Mesendoderm (in vitro differentiated cells): ENCODE measurements around the gene FBXO40. TPM values are rescaled to one million over a fixed set of nuclear protein-coding genes. Genes with fewer than 3 reads are reported as not detected.

Experiments
- DNase-seq: peaks from one replicate; pipeline ENCODE4 v3.0.0; 2013
- H2AK5ac ChIP-seq: 2 replicates; pipeline ENCODE4 v1.6.1; 2013; ENCODE audit warnings: low read length, inconsistent platforms
- H2BK120ac ChIP-seq: 2 replicates; pipeline ENCODE4 v1.6.1; 2013; ENCODE audit warnings: low read depth, mild to moderate bottlenecking, low read length, moderate library complexity, mixed read lengths
- H2BK15ac ChIP-seq: replicated peaks from 2 replicates; pipeline ENCODE4 v1.6.1; 2013; ENCODE audit warnings: low read depth, mild to moderate bottlenecking, moderate library complexity
- H2BK5ac ChIP-seq: 2 replicates; pipeline ENCODE4 v1.6.1; 2013; ENCODE audit warnings: low read length, inconsistent platforms
- H3K18ac ChIP-seq: 2 replicates; pipeline ENCODE4 v1.6.1; 2013; ENCODE audit warnings: mild to moderate bottlenecking, low read length, mixed read lengths
- H3K23ac ChIP-seq: one replicate; pipeline ENCODE4 v1.6.1; 2013; ENCODE audit warnings: low read length
- H3K27ac ChIP-seq: 2 replicates; pipeline ENCODE4 v1.5.1; 2013; ENCODE audit warnings: low read depth, mild to moderate bottlenecking, inconsistent platforms, low read length, moderate library complexity
- H3K27me3 ChIP-seq: 2 replicates; pipeline ENCODE4 v1.6.1; 2013; ENCODE audit warnings: low read length, control low read depth, mild to moderate bottlenecking, inconsistent platforms; ENCODE audit not compliant: insufficient read depth, poor library complexity
- H3K36me3 ChIP-seq: 2 replicates; pipeline ENCODE4 v1.6.1; 2013; ENCODE audit warnings: low read length, inconsistent platforms; ENCODE audit not compliant: control insufficient read depth, insufficient read depth
- H3K4ac ChIP-seq: one replicate; pipeline ENCODE4 v1.6.1; 2013; ENCODE audit warnings: low read depth, mild to moderate bottlenecking, low read length, moderate library complexity
- H3K4me1 ChIP-seq: 2 replicates; pipeline ENCODE4 v1.6.1; 2013; ENCODE audit warnings: low read depth, low read length, inconsistent platforms; ENCODE audit not compliant: control insufficient read depth
- H3K4me2 ChIP-seq: 2 replicates; pipeline ENCODE4 v1.6.1; 2013; ENCODE audit warnings: low read length
- H3K4me3 ChIP-seq: 2 replicates; pipeline ENCODE4 v1.5.1; 2013; ENCODE audit warnings: mild to moderate bottlenecking, low read length
- H3K56ac ChIP-seq: one replicate; pipeline ENCODE4 v1.6.1; 2013; ENCODE audit warnings: low read length
- H3K79me1 ChIP-seq: 2 replicates; pipeline ENCODE4 v1.6.1; 2013; ENCODE audit warnings: low read length, inconsistent platforms
- H3K79me2 ChIP-seq: 2 replicates; pipeline ENCODE4 v1.6.1; 2013; ENCODE audit warnings: mild to moderate bottlenecking, low read length; ENCODE audit not compliant: control insufficient read depth, insufficient read depth
- H3K9ac ChIP-seq: 2 replicates; pipeline ENCODE4 v1.6.1; 2013; ENCODE audit warnings: low read length, inconsistent platforms
- H4K5ac ChIP-seq: one replicate; pipeline ENCODE4 v1.6.1; 2013; ENCODE audit warnings: low read length
- H4K8ac ChIP-seq: one replicate; pipeline ENCODE4 v1.6.1; 2013; ENCODE audit warnings: low read depth, mild to moderate bottlenecking, control low read depth, low read length, moderate library complexity
- WGBS: extraction: QIAGEN DNeasy Blood & Tissue Kit; methylation state at CpG from one replicate; pipeline ENCODE4 v1.1.7; 2013; ENCODE audit warnings: low lambda C conversion rate, missing lambda C conversion rate; ENCODE audit not compliant: insufficient coverage; ENCODE audit errors: extremely low coverage; 5-methylcytosine and 5-hydroxymethylcytosine counted together
- polyA plus RNA-seq, 2 experiments: library from polyadenylated mRNA; stranded (reverse); fragments of 200-250 nt; gene quantifications; one replicate each; pipeline ENCODE4 v1.2.3, GENCODE V29; 2013

Gene FBXO40
- polyA plus RNA-seq (2013, experiment 1 of 2) = 0.01 TPM
- 0.01 TPM for polyA plus RNA-seq (2013, experiment 2 of 2)

DNA sequence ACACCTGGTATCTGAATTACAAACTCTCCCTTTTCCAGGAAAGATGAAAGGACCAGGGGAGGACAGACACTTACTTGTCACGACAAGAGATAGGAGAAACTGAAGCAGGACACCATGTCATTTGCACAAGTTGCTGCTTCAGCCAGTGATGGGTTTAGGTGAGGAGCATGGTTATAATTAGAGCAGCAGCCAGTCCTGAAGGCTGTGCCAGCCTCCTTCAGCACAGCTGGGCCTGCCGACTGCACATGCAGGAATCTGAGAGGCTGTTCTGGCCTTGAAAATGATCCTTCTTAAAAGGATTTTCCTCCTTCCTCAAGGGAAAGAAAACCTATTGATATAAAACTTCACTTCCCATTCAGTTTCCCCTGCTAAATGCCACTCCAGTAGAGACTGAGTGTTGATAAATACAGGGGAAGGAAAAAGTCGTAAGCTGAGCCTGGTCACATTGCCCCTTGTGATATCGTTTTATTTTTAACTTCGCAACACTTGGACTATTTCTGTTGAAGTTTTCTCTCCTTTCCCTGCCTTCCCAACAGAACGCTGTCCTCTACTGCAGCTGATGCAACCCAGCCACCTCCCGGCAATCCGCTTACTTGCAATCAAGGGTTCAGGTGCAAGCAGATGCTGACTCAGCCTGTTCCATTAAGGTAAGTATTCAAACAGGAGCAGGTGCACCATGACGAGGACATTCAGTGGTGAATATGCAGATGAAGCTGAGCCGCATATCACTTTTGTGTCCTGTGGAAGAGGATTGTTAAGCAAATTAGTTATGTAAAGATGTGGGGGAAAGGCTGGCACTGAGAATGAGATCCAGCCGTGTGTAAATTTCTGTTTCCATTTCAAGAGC lies at the start of gene FBXO40:
TSS of gene FBXO40 (plus strand) at position 524 of the 847 bp plus-strand sequence. CDS start 27,197 bp downstream, outside the sequence.
- Histone ChIP-seq H3K4me1 (peaks cover 4% of the 10 kb centered on the region), H3K4me3 (no peak within 1 kb of the TSS), H4K5ac (no peak within 1 kb of the TSS), H3K56ac (peak within 1 kb of the TSS; percentile 18), H2BK15ac (no peak within 1 kb of the TSS), H2BK120ac (no peak within 1 kb of the TSS), H3K79me1 (no peaks in the 10 kb centered on the region), H3K23ac (no peak within 1 kb of the TSS), H2AK5ac (no peak within 1 kb of the TSS), H3K27me3 (no peaks in the 10 kb centered on the region), H3K18ac (peak within 1 kb of the TSS; percentile 8), H3K4me2 (no peak within 1 kb of the TSS), H3K9ac (no peak within 1 kb of the TSS), H4K8ac (no peak within 1 kb of the TSS), H3K4ac (no peak within 1 kb of the TSS), H3K27ac (no peak within 1 kb of the TSS), H3K36me3 (no peaks in the 10 kb centered on the region), H2BK5ac (no peak within 1 kb of the TSS), H3K79me2 (no peaks in the 10 kb centered on the region)
- WGBS = no CpG with 5 or more reads among the region's 11 CpGs
- peak; percentile 84 for DNase-seq

GRCh38 chr3:121545049-121545573 lies 48.1 kb upstream of the FBXO40 start:
- no peak overlapping the region for H4K5ac ChIP-seq
- H3K23ac ChIP-seq = no peak overlapping the region
- DNase-seq = peak; percentile 36
- no peaks in the 10 kb centered on the region for H3K27me3 ChIP-seq
- H3K4ac ChIP-seq = no peak overlapping the region
- H3K4me2 ChIP-seq = peak overlapping the region; percentile 69
- no peaks in the 10 kb centered on the region for H3K36me3 ChIP-seq
- peaks cover 10% of the 10 kb centered on the region for H3K79me2 ChIP-seq
- no peak overlapping the region for H3K18ac ChIP-seq
- no CpG with 5 or more reads among the region's 18 CpGs for WGBS
- H3K79me1 ChIP-seq = peaks cover 2% of the 10 kb centered on the region
- H2BK15ac ChIP-seq = no peak overlapping the region
- peak overlapping the region; percentile 80 for H3K4me3 ChIP-seq
- H3K4me1 ChIP-seq = no peaks in the 10 kb centered on the region
- H2AK5ac ChIP-seq = no peak overlapping the region
- H3K9ac ChIP-seq = peak overlapping the region; percentile 86
- no peak overlapping the region for H4K8ac ChIP-seq
- no peak overlapping the region for H2BK5ac ChIP-seq
- H3K56ac ChIP-seq = peak overlapping the region; percentile 91
- H2BK120ac ChIP-seq = no peak overlapping the region
- H3K27ac ChIP-seq = no peak overlapping the region

GRCh38 chr3:121545574-121546455 lies 47.4 kb upstream of the FBXO40 start, which contains the start of gene POLQ:
TSS of gene POLQ (minus strand) at chr3:121545988. CDS start at chr3:121545877, 111 bp downstream.
- peak within 1 kb of the TSS; percentile 39 for H3K18ac ChIP-seq
- H3K4me3 ChIP-seq = peak within 1 kb of the TSS; percentile 80
- no peak within 1 kb of the TSS for H2AK5ac ChIP-seq
- no peak within 1 kb of the TSS for H3K27ac ChIP-seq
- peak within 1 kb of the TSS; percentile 10 for H4K5ac ChIP-seq
- H3K23ac ChIP-seq = no peak within 1 kb of the TSS
- no peak within 1 kb of the TSS for H3K4ac ChIP-seq
- H2BK15ac ChIP-seq = peak within 1 kb of the TSS; percentile 45
- peak within 1 kb of the TSS; percentile 86 for H3K9ac ChIP-seq
- H3K27me3 ChIP-seq = no peaks in the 10 kb centered on the region
- peaks cover 10% of the 10 kb centered on the region for H3K79me2 ChIP-seq
- H3K4me1 ChIP-seq = no peaks in the 10 kb centered on the region
- WGBS = no CpG with 5 or more reads among the region's 42 CpGs
- no peak within 1 kb of the TSS for H2BK120ac ChIP-seq
- H3K56ac ChIP-seq = peak within 1 kb of the TSS; percentile 91
- H2BK5ac ChIP-seq = no peak within 1 kb of the TSS
- peak within 1 kb of the TSS; percentile 81 for H4K8ac ChIP-seq
- peak; percentile 97 for DNase-seq
- peaks cover 2% of the 10 kb centered on the region for H3K79me1 ChIP-seq
- H3K4me2 ChIP-seq = peak within 1 kb of the TSS; percentile 79
- H3K36me3 ChIP-seq = no peaks in the 10 kb centered on the region

- Histone ChIP-seq H2AK5ac (no peak overlapping the region), H3K4ac (no peak overlapping the region)
Observed at GRCh38 chr3:121552379-121552778, 40.8 kb upstream of the FBXO40 start.

GRCh38 chr3:121552797-121553196 lies 40.4 kb upstream of the FBXO40 start:
- H3K36me3 ChIP-seq = no peaks in the 10 kb centered on the region
- H2AK5ac ChIP-seq = no peak overlapping the region
- H3K4me2 ChIP-seq = no peak overlapping the region
- no CpG with 5 or more reads among the region's 3 CpGs for WGBS
- no peaks in the 10 kb centered on the region for H3K27me3 ChIP-seq
- no peak overlapping the region for H4K8ac ChIP-seq
- H3K9ac ChIP-seq = no peak overlapping the region
- H3K4me3 ChIP-seq = no peak overlapping the region
- H3K4ac ChIP-seq = no peak overlapping the region
- H3K27ac ChIP-seq = no peak overlapping the region
- H2BK15ac ChIP-seq = no peak overlapping the region
- H3K79me2 ChIP-seq = no peaks in the 10 kb centered on the region
- H4K5ac ChIP-seq = no peak overlapping the region
- no peaks in the 10 kb centered on the region for H3K79me1 ChIP-seq
- H3K18ac ChIP-seq = no peak overlapping the region
- no peak overlapping the region for H3K56ac ChIP-seq
- no peaks in the 10 kb centered on the region for H3K4me1 ChIP-seq
- DNase-seq = no peak
- no peak overlapping the region for H3K23ac ChIP-seq
- H2BK120ac ChIP-seq = no peak overlapping the region
- H2BK5ac ChIP-seq = no peak overlapping the region

More at GRCh38 chr3:121552379-121552778, 40.8 kb upstream of the FBXO40 start:
- Histone ChIP-seq H3K9ac (no peak overlapping the region), H3K4me2 (no peak overlapping the region), H4K8ac (no peak overlapping the region), H3K4me1 (no peaks in the 10 kb centered on the region), H3K4me3 (no peak overlapping the region), H2BK15ac (no peak overlapping the region), H4K5ac (no peak overlapping the region), H3K79me1 (no peaks in the 10 kb centered on the region), H3K27me3 (no peaks in the 10 kb centered on the region), H3K23ac (no peak overlapping the region), H3K36me3 (no peaks in the 10 kb centered on the region), H3K56ac (no peak overlapping the region), H2BK120ac (no peak overlapping the region), H3K18ac (no peak overlapping the region), H2BK5ac (no peak overlapping the region), H3K27ac (no peak overlapping the region), H3K79me2 (no peaks in the 10 kb centered on the region)
- WGBS = no CpG with 5 or more reads among the region's 4 CpGs
- no peak for DNase-seq
